Measurements from ENCODE around the gene ASCC3. TPM values are rescaled to one million over a fixed set of nuclear protein-coding genes. Genes with fewer than 3 reads are reported as not detected.

Gene ASCC3
- total and polyA plus RNA-seq, 2 experiments from 2014 or later: 49.1 to 60.2 TPM

DNA sequence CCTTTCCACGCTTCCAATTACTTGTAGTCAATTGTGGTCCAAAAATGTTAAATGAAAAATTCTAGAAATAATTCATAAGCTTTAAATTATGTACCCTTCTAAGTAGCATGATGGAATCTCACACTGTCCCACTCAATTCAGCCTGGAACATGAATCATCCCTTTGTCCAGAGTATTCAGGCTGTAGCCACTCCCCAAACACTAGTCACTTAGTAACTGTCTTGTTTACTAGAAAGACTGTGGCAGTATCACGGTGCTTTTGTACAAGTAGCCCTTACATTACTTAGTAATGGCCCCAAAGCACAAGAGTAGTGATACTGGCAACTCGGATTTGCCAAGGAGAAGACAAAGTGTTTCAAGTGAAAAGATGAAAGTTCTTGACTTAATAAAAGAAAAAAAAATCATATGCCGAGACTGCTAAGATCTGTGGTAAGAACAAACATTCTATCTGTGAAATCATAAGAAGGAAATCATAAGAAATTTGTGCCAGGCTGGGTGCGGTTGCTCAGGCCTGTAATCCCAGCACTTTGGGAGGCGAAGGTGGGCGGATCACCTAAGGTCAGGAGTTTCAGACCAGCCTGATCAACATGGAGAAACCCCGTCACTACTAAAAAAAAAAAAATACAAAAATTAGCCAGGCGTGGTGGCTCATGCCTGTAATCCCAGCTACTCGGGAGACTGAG lies 247.9 kb downstream of the ASCC3 start:
- no peaks in the 10 kb centered on the region for H3K27me3 ChIP-seq (replicated peaks; ENCODE audit: insufficient read depth)
- peak overlapping the region; percentile 76 for H3K9ac ChIP-seq
- peak; percentile 96 for DNase-seq
- in situ Hi-C loops (cut with MboI): no loop called here
- H3K9me2 ChIP-seq (ENCODE audit: insufficient read depth): no peaks in the 10 kb centered on the region
- no peaks in the 10 kb centered on the region for H4K20me1 ChIP-seq (ENCODE audit: insufficient read depth)
- H3K36me3 ChIP-seq (ENCODE audit: low read depth): peaks cover 22% of the 10 kb centered on the region; the same call in 1 of the 2 replicates
- peaks cover 18% of the 10 kb centered on the region; the same call in 1 of the 2 replicates for H3F3A ChIP-seq (ENCODE audit: insufficient read depth)
- peaks cover 11% of the 10 kb centered on the region for H3K4me1 ChIP-seq (ENCODE audit: insufficient read depth)
- H3K79me2 ChIP-seq (ENCODE audit: insufficient read depth): 0 out of 2 replicates have a peak, but pooled peaks cover 4% of the 10 kb centered on the region
- H3K4me3 ChIP-seq: peak overlapping the region; percentile 11; the same call in 1 of the 2 replicates
- WGBS, 2 experiments (ENCODE audit: low coverage in 1 of 2, low lambda C conversion rate in 2 of 2, missing lambda C conversion rate in 2 of 2): 34 to 35% methylated on average over 10 of the region's 10 CpGs
- H3K9me3 ChIP-seq (ENCODE audit: low read depth): no peaks in the 10 kb centered on the region
- TF ChIP-seq EZH2phosphoT487 (IDR thresholded peaks at IDR 0.05; ENCODE audit: insufficient read depth, low read depth) (no peak), EZH2 (IDR thresholded peaks at IDR 0.05; ENCODE audit: insufficient read depth, poor library complexity, severe bottlenecking) (no peak)
- peak overlapping the region; percentile 54 for H2AFZ ChIP-seq
- peak overlapping the region; percentile 29 for H3K4me2 ChIP-seq (ENCODE audit: unreplicated experiment)
- H3K27ac ChIP-seq: peak overlapping the region; percentile 93

DNA sequence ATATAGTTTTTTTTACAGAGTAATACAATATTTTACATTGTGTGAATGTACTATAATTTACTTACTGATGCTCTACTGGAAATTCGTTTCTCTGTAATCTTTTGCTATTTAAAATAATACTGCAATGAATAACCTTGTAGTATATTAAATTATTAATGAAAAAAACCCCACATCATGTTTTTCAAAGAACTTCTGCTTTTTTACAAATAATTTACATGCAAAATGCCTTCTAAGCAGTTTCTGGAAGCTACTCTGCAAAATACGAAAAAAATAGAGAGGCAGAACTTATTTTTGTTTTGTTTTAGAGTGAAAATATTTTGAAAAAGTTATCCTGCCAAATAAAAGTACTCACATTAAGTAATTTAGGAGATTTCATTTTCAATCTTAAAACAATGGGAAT lies 250.6 kb downstream of the ASCC3 start:
- H3F3A ChIP-seq (ENCODE audit: insufficient read depth): peaks cover 18% of the 10 kb centered on the region; the same call in 1 of the 2 replicates
- no peak overlapping the region for H3K27ac ChIP-seq
- H3K36me3 ChIP-seq (ENCODE audit: low read depth): peaks cover 19% of the 10 kb centered on the region
- H4K20me1 ChIP-seq (ENCODE audit: insufficient read depth): no peaks in the 10 kb centered on the region
- no peak overlapping the region for H2AFZ ChIP-seq
- H3K9me2 ChIP-seq (ENCODE audit: insufficient read depth): no peaks in the 10 kb centered on the region
- no peaks in the 10 kb centered on the region for H3K27me3 ChIP-seq (replicated peaks; ENCODE audit: insufficient read depth)
- 50 to 58% methylated on average over 2 of the region's 2 CpGs for WGBS, 2 experiments (ENCODE audit: low coverage in 1 of 2, low lambda C conversion rate in 2 of 2, missing lambda C conversion rate in 2 of 2)
- H3K4me2 ChIP-seq (ENCODE audit: unreplicated experiment): no peak overlapping the region
- peaks cover 11% of the 10 kb centered on the region for H3K4me1 ChIP-seq (ENCODE audit: insufficient read depth)
- H3K79me2 ChIP-seq (ENCODE audit: insufficient read depth): 0 out of 2 replicates have a peak, but pooled peaks cover 4% of the 10 kb centered on the region
- no peak for TF ChIP-seq EZH2 (IDR thresholded peaks at IDR 0.05; ENCODE audit: insufficient read depth, poor library complexity, severe bottlenecking)
- no peak for TF ChIP-seq EZH2phosphoT487 (IDR thresholded peaks at IDR 0.05; ENCODE audit: insufficient read depth, low read depth)
- H3K9me3 ChIP-seq (ENCODE audit: low read depth): no peaks in the 10 kb centered on the region
- no peak overlapping the region for H3K9ac ChIP-seq
- in situ Hi-C loops (cut with MboI): no loop called here
- no peak overlapping the region for H3K4me3 ChIP-seq
- DNase-seq: no peak

DNA sequence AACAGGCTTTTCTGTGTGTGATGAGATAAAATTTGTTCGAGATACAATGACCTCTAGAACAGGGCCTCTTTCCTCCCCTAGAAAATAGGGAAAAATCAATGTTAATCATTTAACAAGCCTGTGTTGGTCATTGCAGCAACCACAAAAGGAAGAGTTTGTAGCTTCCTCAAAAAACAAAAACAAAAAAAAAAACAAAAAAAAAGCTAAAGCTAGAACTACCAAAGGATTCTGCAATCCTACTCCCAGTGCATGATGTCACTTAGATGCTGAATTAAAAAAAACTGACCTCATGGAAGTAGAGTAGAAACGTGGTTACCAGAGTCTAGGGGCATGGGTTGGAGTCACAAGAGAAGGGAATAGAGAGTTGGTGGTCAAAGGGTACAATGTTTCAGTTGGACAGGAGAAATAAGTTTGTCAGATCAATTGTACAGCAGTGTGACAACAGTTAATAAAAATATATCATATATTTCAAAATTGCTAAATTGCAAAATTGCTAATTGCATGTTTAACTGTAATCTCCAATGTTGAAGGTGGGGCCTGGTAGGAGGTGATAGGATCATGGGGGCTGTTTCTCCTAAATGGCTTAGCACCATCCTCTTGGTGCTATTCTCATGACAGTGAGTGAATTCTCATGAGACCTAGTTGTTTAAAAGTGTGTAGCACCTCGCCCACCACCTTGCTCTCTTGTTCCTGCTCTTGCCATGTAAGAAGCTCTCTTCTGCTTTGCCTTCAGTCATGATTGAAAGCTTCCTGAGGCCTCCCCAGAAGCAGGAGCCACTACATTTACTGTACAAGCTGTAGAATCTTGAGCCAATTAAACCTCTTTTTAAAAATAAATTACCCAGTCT lies 253.0 kb downstream of the ASCC3 start:
- H3K36me3 ChIP-seq (ENCODE audit: low read depth): peaks cover 23% of the 10 kb centered on the region

DNA sequence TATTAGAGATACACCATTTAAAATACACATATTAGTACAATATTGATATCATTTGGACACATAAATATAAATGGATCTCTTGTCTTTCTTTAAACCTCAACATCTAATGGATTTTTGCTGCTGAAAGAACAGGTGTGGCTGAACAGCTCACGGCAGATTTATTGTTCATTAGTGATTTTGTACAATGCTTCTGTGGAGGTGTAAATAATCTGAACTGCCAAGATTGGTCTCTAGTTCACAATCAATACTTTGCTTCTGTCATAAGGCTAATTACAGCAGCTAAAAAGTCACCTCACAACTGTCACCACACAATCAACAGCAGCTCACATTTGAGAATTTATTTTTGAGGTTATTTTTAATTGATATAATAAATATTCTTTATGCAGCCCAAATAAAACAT lies 254.4 kb downstream of the ASCC3 start:
- Histone ChIP-seq H3K27me3 (replicated peaks; ENCODE audit: insufficient read depth) (no peaks in the 10 kb centered on the region), H3F3A (ENCODE audit: insufficient read depth) (0 out of 2 replicates have a peak, but pooled peaks cover 12% of the 10 kb centered on the region), H4K20me1 (ENCODE audit: insufficient read depth) (no peaks in the 10 kb centered on the region), H3K9ac (no peak overlapping the region), H3K9me2 (ENCODE audit: insufficient read depth) (no peaks in the 10 kb centered on the region), H3K4me3 (no peak overlapping the region), H3K9me3 (ENCODE audit: low read depth) (no peaks in the 10 kb centered on the region), H2AFZ (no peak overlapping the region), H3K27ac (no peak overlapping the region), H3K4me1 (ENCODE audit: insufficient read depth) (peaks cover 12% of the 10 kb centered on the region), H3K79me2 (ENCODE audit: insufficient read depth) (0 out of 2 replicates have a peak, but pooled peaks cover 2% of the 10 kb centered on the region), H3K4me2 (ENCODE audit: unreplicated experiment) (no peak overlapping the region), H3K36me3 (ENCODE audit: low read depth) (peaks cover 28% of the 10 kb centered on the region)
- no peak for DNase-seq
- WGBS, 2 experiments (ENCODE audit: low coverage in 1 of 2, low lambda C conversion rate in 2 of 2, missing lambda C conversion rate in 2 of 2): 96 to 97% methylated on average over 1 of the region's 1 CpG
- in situ Hi-C loops (cut with MboI): no loop called here
- TF ChIP-seq EZH2 (IDR thresholded peaks at IDR 0.05; ENCODE audit: insufficient read depth, poor library complexity, severe bottlenecking) (no peak), EZH2phosphoT487 (IDR thresholded peaks at IDR 0.05; ENCODE audit: insufficient read depth, low read depth) (no peak)

More for the DNA sequence above, 253.0 kb downstream of the ASCC3 start:
- H2AFZ ChIP-seq: no peak overlapping the region
- no peaks in the 10 kb centered on the region for H4K20me1 ChIP-seq (ENCODE audit: insufficient read depth)
- H3K9me3 ChIP-seq (ENCODE audit: low read depth): no peaks in the 10 kb centered on the region
- 0 out of 2 replicates have a peak, but pooled peaks cover 6% of the 10 kb centered on the region for H3F3A ChIP-seq (ENCODE audit: insufficient read depth)
- 0 out of 2 replicates have a peak, but pooled peaks cover 4% of the 10 kb centered on the region for H3K79me2 ChIP-seq (ENCODE audit: insufficient read depth)
- H3K4me3 ChIP-seq: no peak overlapping the region
- in situ Hi-C loops (cut with MboI): no loop called here
- WGBS, 2 experiments (ENCODE audit: low coverage in 1 of 2, low lambda C conversion rate in 2 of 2, missing lambda C conversion rate in 2 of 2): 98 to 99% methylated on average over 3 of the region's 3 CpGs
- DNase-seq: no peak
- no peak overlapping the region for H3K4me2 ChIP-seq (ENCODE audit: unreplicated experiment)
- H3K9ac ChIP-seq: no peak overlapping the region
- H3K27me3 ChIP-seq (replicated peaks; ENCODE audit: insufficient read depth): no peaks in the 10 kb centered on the region
- H3K4me1 ChIP-seq (ENCODE audit: insufficient read depth): peaks cover 12% of the 10 kb centered on the region
- TF ChIP-seq EZH2phosphoT487 (IDR thresholded peaks at IDR 0.05; ENCODE audit: insufficient read depth, low read depth): no peak
- no peak for TF ChIP-seq EZH2 (IDR thresholded peaks at IDR 0.05; ENCODE audit: insufficient read depth, poor library complexity, severe bottlenecking)
- no peaks in the 10 kb centered on the region for H3K9me2 ChIP-seq (ENCODE audit: insufficient read depth)
- no peak overlapping the region for H3K27ac ChIP-seq

Measured in GM23248 (cell line).